ENCODE data around the gene HMGXB3. TPM values are rescaled to one million over a fixed set of nuclear protein-coding genes. Genes with fewer than 3 reads are reported as not detected.

Gene HMGXB3
- total and polyA plus RNA-seq, 2 donors (not counting 1 experiment from before 2014, with no cell fraction given), result 29.9 to 31.5 TPM

- H3K79me2 ChIP-seq (ENCODE audit: control insufficient read depth, insufficient read depth, low read length), result no peaks in the 10 kb centered on the region
- no peak overlapping the region for H3K4me3 ChIP-seq (replicated peaks in 1 of 4; ENCODE audit: control extremely low read depth in 1 of 4, insufficient read depth in 1 of 4, low read depth in 3 of 4, low read length in 4 of 4)
- no peaks in the 10 kb centered on the region for H3K36me3 ChIP-seq (ENCODE audit: control insufficient read depth, insufficient read depth, low read length)
- no peak overlapping the region for H3K9ac ChIP-seq (ENCODE audit: insufficient read depth, low read length)
- TF ChIP-seq EZH2 (IDR thresholded peaks at IDR 0.05; ENCODE audit: low read length, missing control alignments), result no peak
- TF ChIP-seq CTCF (conservative IDR thresholded peaks at IDR 0.05 in 1 of 2, IDR thresholded peaks at IDR 0.05 in 1 of 2; ENCODE audit: low read depth in 1 of 2, low read length in 2 of 2), result no peak
- H3K4me1 ChIP-seq (ENCODE audit: control insufficient read depth, extremely low read depth, insufficient read depth, low read length), result peaks cover 13% of the 10 kb centered on the region
- H3K4me2 ChIP-seq (ENCODE audit: extremely low read depth, insufficient read depth, low read length), result no peak overlapping the region
- no peak overlapping the region for H3K27ac ChIP-seq (ENCODE audit: insufficient read depth, low read length)
- no peaks in the 10 kb centered on the region for H3K9me3 ChIP-seq (ENCODE audit: control insufficient read depth, insufficient read depth, low read depth, low read length)
- DNase-seq (ENCODE audit: low read depth in 2 of 2), result no peak
- H3K27me3 ChIP-seq (ENCODE audit: control insufficient read depth, insufficient read depth, low read length), result peaks cover 8% of the 10 kb centered on the region
- H2AFZ ChIP-seq (ENCODE audit: low read length), result no peak overlapping the region
- H4K20me1 ChIP-seq (ENCODE audit: control insufficient read depth, extremely low read depth, insufficient read depth, low read length), result no peaks in the 10 kb centered on the region
Measured at GRCh38 chr5:150070821-150071220, 70.3 kb downstream of the HMGXB3 start.

GRCh38 chr5:150073086-150073625 is 72.6 kb downstream of the HMGXB3 start:
- Histone ChIP-seq H3K4me1 (ENCODE audit: control insufficient read depth, extremely low read depth, insufficient read depth, low read length) (peaks cover 2% of the 10 kb centered on the region), H3K27ac (ENCODE audit: insufficient read depth, low read length) (no peak overlapping the region), H3K27me3 (ENCODE audit: control insufficient read depth, insufficient read depth, low read length) (peaks cover 13% of the 10 kb centered on the region), H3K36me3 (ENCODE audit: control insufficient read depth, insufficient read depth, low read length) (no peaks in the 10 kb centered on the region), H3K4me3 (replicated peaks in 1 of 4; ENCODE audit: control extremely low read depth in 1 of 4, insufficient read depth in 1 of 4, low read depth in 3 of 4, low read length in 4 of 4) (no peak overlapping the region), H3K4me2 (ENCODE audit: extremely low read depth, insufficient read depth, low read length) (no peak overlapping the region), H3K9ac (ENCODE audit: insufficient read depth, low read length) (no peak overlapping the region), H4K20me1 (ENCODE audit: control insufficient read depth, extremely low read depth, insufficient read depth, low read length) (no peaks in the 10 kb centered on the region), H3K79me2 (ENCODE audit: control insufficient read depth, insufficient read depth, low read length) (no peaks in the 10 kb centered on the region), H2AFZ (ENCODE audit: low read length) (no peak overlapping the region), H3K9me3 (ENCODE audit: control insufficient read depth, insufficient read depth, low read depth, low read length) (no peaks in the 10 kb centered on the region)
- no peak for DNase-seq (ENCODE audit: low read depth in 2 of 2)
- no peak for TF ChIP-seq EZH2 (IDR thresholded peaks at IDR 0.05; ENCODE audit: low read length, missing control alignments)
- TF ChIP-seq CTCF (conservative IDR thresholded peaks at IDR 0.05 in 1 of 2, IDR thresholded peaks at IDR 0.05 in 1 of 2; ENCODE audit: low read depth in 1 of 2, low read length in 2 of 2), result peak in 1 of 2 donors; percentile 1

GRCh38 chr5:150073677-150074076 is 73.1 kb downstream of the HMGXB3 start:
- H3K9me3 ChIP-seq (ENCODE audit: control insufficient read depth, insufficient read depth, low read depth, low read length), result no peaks in the 10 kb centered on the region
- H3K36me3 ChIP-seq (ENCODE audit: control insufficient read depth, insufficient read depth, low read length), result no peaks in the 10 kb centered on the region
- no peak for TF ChIP-seq EZH2 (IDR thresholded peaks at IDR 0.05; ENCODE audit: low read length, missing control alignments)
- no peak for TF ChIP-seq CTCF (conservative IDR thresholded peaks at IDR 0.05 in 1 of 2, IDR thresholded peaks at IDR 0.05 in 1 of 2; ENCODE audit: low read depth in 1 of 2, low read length in 2 of 2)
- no peaks in the 10 kb centered on the region for H4K20me1 ChIP-seq (ENCODE audit: control insufficient read depth, extremely low read depth, insufficient read depth, low read length)
- no peak overlapping the region for H3K4me3 ChIP-seq (replicated peaks in 1 of 4; ENCODE audit: control extremely low read depth in 1 of 4, insufficient read depth in 1 of 4, low read depth in 3 of 4, low read length in 4 of 4)
- H2AFZ ChIP-seq (ENCODE audit: low read length), result no peak overlapping the region
- no peak overlapping the region for H3K9ac ChIP-seq (ENCODE audit: insufficient read depth, low read length)
- H3K4me1 ChIP-seq (ENCODE audit: control insufficient read depth, extremely low read depth, insufficient read depth, low read length), result no peaks in the 10 kb centered on the region
- peaks cover 13% of the 10 kb centered on the region for H3K27me3 ChIP-seq (ENCODE audit: control insufficient read depth, insufficient read depth, low read length)
- H3K27ac ChIP-seq (ENCODE audit: insufficient read depth, low read length), result no peak overlapping the region
- no peak for DNase-seq (ENCODE audit: low read depth in 2 of 2)
- H3K79me2 ChIP-seq (ENCODE audit: control insufficient read depth, insufficient read depth, low read length), result no peaks in the 10 kb centered on the region
- H3K4me2 ChIP-seq (ENCODE audit: extremely low read depth, insufficient read depth, low read length), result no peak overlapping the region
